GM20431 (cell line): ENCODE data around the gene COL4A6.
"Not testable (repeated sequence)": the region's sequence is repeated elsewhere in the genome, so short reads cannot be mapped to it uniquely, and the experiment has no call there.

Source experiments
- in situ Hi-C: fragments of 300-500 bp; cut with MseI, MboI; formaldehyde crosslinking; loops from one replicate; pipeline ENCODE4 v1.15.0; 2020; ENCODE audit warnings: low sequenced_read_pairs; ENCODE audit not compliant: unreplicated experiment

COL4A6 gene

GRCh38 chrX:108438110-108438623 lies at the start of gene COL4A6:
Gene COL4A6 (minus strand): TSS chrX:108438422. CDS start chrX:108438196, 226 bp downstream.
- in situ Hi-C loops, result no loop called here

DNA sequence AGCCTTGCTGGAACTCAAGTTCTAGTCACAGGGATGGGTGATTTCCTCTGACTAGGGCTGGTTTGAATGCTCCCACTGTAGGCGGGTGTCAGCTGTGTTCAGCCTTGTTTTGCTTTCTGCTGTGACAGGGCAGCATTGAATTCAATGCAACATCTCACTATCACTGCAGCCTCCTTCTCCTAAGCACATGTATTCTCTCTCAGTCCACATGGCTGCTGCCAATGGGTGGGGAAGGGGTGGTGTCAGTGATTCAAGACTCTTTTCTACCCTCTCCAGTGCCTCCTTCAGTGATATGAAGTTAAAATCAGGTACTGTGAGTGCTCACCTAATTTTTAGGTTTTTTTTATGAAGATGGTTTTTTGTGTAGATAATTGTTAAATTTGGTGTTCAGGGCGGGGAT lies 47.7 kb upstream of the COL4A6 start:
- in situ Hi-C loops, result no loop called here

- in situ Hi-C loops, result no loop called here
Observed at GRCh38 chrX:108484251-108484650, 46.0 kb upstream of the COL4A6 start.

DNA sequence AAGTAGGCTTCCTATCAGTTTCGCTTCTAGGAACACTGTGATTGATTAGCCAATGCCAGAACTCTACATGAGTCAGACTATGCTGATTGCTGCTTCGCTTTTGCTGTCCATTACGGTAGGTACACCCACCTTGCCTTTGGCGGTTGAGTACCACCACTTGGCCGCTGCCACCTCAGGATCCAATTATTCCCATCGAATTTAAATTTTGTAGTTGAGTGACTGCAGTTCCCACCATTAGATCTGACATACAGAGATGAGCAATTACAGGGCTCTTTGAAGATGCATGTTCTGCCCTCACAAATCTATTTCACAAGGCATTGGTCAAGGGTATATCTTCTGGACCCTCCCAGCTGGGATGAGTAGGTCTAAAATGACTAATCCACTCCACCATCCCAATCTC lies 43.3 kb upstream of the COL4A6 start:
- in situ Hi-C loops, result not testable (repeated sequence)

GRCh38 chrX:108473979-108474378 lies 35.8 kb upstream of the COL4A6 start:
- in situ Hi-C loops, result no loop called here

DNA sequence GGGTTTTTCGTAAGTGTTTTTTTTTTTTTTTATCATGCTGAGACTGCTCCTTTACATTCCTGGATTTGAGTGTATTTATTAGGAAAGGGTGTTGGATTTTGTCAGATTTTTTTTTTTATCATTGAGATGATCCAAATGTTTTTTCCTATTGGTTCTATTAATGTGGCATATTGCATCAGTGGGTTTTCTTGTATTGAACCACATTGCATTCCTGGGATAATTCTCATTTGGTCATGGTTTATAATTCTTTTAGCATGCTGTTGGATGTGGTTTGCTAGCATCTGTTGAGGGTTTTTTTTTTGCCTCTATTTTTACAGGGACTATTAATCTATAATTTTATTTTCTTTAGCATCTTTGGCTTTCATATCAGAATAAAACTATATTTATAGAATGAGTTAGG lies 30.3 kb upstream of the COL4A6 start:
- in situ Hi-C loops, result no loop called here

GRCh38 chrX:108464604-108465003 lies 26.4 kb upstream of the COL4A6 start:
- in situ Hi-C loops, result no loop called here

GRCh38 chrX:108456971-108457477 lies 18.8 kb upstream of the COL4A6 start:
- in situ Hi-C loops, result no loop called here

GRCh38 chrX:108453841-108454240 lies 15.6 kb upstream of the COL4A6 start:
- in situ Hi-C loops, result no loop called here

GRCh38 chrX:108447303-108447702 lies 9.1 kb upstream of the COL4A6 start:
- in situ Hi-C loops, result no loop called here

DNA sequence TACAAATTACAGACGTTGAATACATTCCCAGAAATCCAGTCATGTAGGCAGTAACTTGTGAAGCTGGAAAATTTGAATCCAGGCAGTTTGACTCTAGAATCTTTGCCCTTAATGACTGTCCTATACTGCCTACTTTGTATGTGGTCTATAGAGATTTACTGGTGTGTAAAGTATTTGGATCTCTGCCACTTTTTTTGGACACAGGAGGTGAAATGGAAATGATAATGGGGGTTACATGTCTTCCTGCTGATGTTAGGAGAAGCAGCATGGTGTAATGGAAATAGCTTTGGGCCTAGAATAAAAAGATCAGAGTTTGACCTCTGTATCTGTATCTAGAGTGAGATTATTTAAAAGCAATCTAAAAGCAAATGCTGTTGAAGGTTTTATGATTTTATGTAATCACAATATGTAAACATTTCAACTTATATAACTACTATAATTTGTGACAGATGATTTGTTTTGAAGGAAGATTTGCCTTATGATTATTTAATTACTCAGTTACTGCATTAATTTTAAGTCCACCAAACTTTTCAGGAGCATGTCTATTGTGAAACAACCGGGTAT lies 4.8 kb upstream of the COL4A6 start:
- in situ Hi-C loops, result no loop called here

DNA sequence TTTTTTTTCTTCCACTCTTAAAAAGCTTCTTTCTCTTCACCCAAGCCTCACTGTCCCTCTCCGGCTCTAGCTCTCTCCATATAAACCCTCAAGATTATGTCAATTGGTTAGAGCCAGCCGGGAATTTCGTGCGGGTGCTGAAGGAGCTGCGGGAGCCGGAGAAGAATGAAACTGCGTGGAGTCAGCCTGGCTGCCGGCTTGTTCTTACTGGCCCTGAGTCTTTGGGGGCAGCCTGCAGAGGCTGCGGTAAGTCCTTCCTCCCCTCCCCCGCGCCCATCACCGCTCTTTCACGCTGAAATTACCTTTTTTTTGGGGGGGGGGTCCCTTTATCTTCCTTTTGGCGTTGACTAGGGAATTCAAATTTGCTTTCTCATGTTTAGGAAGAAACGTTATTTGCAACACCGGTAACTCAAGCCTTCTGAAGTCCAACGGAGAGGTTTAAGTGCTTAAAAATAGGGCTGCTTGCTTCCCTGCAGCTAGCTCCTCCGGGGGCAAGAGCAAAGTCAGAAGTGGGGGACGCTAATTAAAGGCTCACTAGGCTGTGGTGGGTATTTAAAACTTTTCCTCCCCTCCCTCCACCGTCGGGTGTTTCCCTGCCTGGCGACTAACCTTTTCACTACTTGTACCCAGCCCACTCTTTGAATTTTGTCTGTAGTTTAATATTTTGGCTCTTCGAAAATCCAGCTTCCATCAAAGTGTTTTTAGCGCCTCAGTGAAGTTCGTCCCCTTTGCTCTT lies 1.9 kb upstream of the COL4A6 start:
- in situ Hi-C loops, result no loop called here

GRCh38 chrX:108439426-108439942 lies 1.3 kb upstream of the COL4A6 start, which contains the start of gene COL4A5:
Gene COL4A5 (plus strand): TSS chrX:108439838. CDS start chrX:108440126, 288 bp downstream.
- in situ Hi-C loops, result no loop called here

GRCh38 chrX:108437349-108438109 lies 693 bp downstream of the COL4A6 start:
- in situ Hi-C loops, result no loop called here

GRCh38 chrX:108435261-108435660 lies 3.0 kb downstream of the COL4A6 start:
- in situ Hi-C loops, result no loop called here

GRCh38 chrX:108426262-108426661 lies 12.0 kb downstream of the COL4A6 start:
- in situ Hi-C loops, result no loop called here

- in situ Hi-C loops, result no loop called here
Observed at GRCh38 chrX:108420481-108420880, 17.7 kb downstream of the COL4A6 start.

DNA sequence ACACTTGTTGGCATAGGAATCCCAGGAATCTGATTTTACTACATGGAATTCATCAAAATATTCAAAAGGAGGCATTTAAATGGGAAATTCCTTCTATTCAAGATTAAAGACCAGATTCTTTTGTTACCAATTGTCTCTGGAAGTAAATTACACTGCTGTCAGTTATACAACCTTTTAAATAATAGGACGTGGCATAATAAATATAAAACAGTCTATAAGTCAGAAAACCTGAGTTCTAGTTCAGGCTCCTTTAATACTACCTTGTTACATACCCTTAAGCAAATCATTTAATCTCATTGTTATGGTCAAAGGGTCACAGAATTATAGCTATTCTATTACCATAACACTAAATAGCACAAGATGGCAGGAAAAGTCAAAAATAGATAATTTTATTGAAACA lies 18.8 kb downstream of the COL4A6 start:
- in situ Hi-C loops, result no loop called here

DNA sequence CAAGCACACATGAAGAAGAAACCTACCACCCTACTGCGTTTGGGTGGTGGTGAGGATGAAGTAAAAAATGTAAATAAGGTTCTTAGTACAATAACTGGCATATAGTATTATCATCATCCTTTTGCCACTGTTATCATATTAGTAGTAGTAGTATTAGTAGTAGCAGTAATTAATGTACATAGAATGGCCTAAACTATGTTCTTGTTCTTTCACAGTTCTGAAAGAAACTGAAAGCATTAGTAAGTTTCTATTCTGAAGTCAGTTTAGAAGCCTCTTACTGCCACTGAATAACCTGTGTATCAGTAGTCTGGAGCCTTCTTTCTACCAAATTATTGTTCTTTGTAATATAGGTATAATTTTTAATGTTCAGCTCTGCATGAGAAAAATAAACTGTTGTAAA lies 21.0 kb downstream of the COL4A6 start:
- in situ Hi-C loops, result no loop called here

GRCh38 chrX:108415891-108416290 lies 22.3 kb downstream of the COL4A6 start:
- in situ Hi-C loops, result no loop called here
